ENCODE measurements around the gene SLC29A3. TPM values are rescaled to one million over a fixed set of nuclear protein-coding genes. Genes with fewer than 3 reads are reported as not detected.

The SLC29A3 gene
- total and polyA plus RNA-seq, 2 of the 8 experiments (the other 6 are each of a cell fraction or from before 2014, with no cell fraction given) = 14.0 to 24.6 TPM

GRCh38 chr10:71309919-71310318, 9.1 kb upstream of the SLC29A3 start:
- no peak overlapping the region for H3K4me3 ChIP-seq (ENCODE audit: extremely low read depth in 1 of 4, insufficient read depth in 2 of 4, low read depth in 3 of 4, low read length in 4 of 4)
- H3K79me2 ChIP-seq (ENCODE audit: control insufficient read depth in 1 of 2, insufficient read depth in 2 of 2, low read length in 2 of 2) = no peaks in the 10 kb centered on the region; a peak in 1 of 4 replicates
- H2AK5ac ChIP-seq (ENCODE audit: low read depth, low read length) = no peak overlapping the region
- H4K5ac ChIP-seq (ENCODE audit: insufficient read length, low read depth, low read length) = no peak overlapping the region
- H2BK20ac ChIP-seq (ENCODE audit: low read length) = no peak overlapping the region
- H4K8ac ChIP-seq (ENCODE audit: extremely low read depth, insufficient read depth, low read length) = no peak overlapping the region
- H4K20me1 ChIP-seq (replicated peaks in 1 of 2; ENCODE audit: control insufficient read depth in 1 of 2, insufficient read depth in 2 of 2, low read length in 2 of 2) = no peaks in the 10 kb centered on the region
- H3K9me3 ChIP-seq (ENCODE audit: insufficient read depth in 2 of 2, low read depth in 1 of 2, low read length in 1 of 2) = no peaks in the 10 kb centered on the region
- H3K4me2 ChIP-seq (ENCODE audit: insufficient read depth in 1 of 2, low read depth in 2 of 2, low read length in 2 of 2) = no peak overlapping the region
- H3K27me3 ChIP-seq (replicated peaks in 1 of 4; ENCODE audit: control insufficient read depth in 3 of 4, extremely low read depth in 1 of 4, insufficient read depth in 3 of 4, low read length in 3 of 4) = peaks cover 0 to 12% (median 3%) of the 10 kb centered on the region in 4 experiments; a peak in 4 of 7 replicates
- H2BK12ac ChIP-seq (ENCODE audit: low read depth, low read length) = no peak overlapping the region
- H3K4me1 ChIP-seq (replicated peaks in 1 of 4; ENCODE audit: control insufficient read depth in 3 of 4, insufficient read depth in 4 of 4, low read length in 3 of 4) = peaks cover 2 to 4% (median 3%) of the 10 kb centered on the region in 4 experiments; a peak in 4 of 7 replicates
- H3K23ac ChIP-seq (ENCODE audit: insufficient read length) = no peak overlapping the region
- no peak for TF ChIP-seq SIX5 (IDR thresholded peaks at IDR 0.05; ENCODE audit: low read depth, low read length)
- no peak for TF ChIP-seq SRF (IDR thresholded peaks at IDR 0.05; ENCODE audit: low read depth, low read length)
- no peak for TF ChIP-seq SP4 (IDR thresholded peaks at IDR 0.05; ENCODE audit: low read length)
- TF ChIP-seq RBBP5 (IDR thresholded peaks at IDR 0.05; ENCODE audit: borderline replicate concordance, low read depth, low read length) = no peak
- TF ChIP-seq BACH1 (IDR thresholded peaks at IDR 0.05; ENCODE audit: low read length) = no peak
- no peak for TF ChIP-seq NRF1 (IDR thresholded peaks at IDR 0.05; ENCODE audit: low read depth, low read length)
- no peak for TF ChIP-seq TBP (IDR thresholded peaks at IDR 0.05; ENCODE audit: low read depth, low read length)
- no peak for TF ChIP-seq RNF2 (IDR thresholded peaks at IDR 0.05; ENCODE audit: borderline replicate concordance, low read depth, low read length, missing control alignments, poor library complexity, severe bottlenecking)
- H2BK5ac ChIP-seq (ENCODE audit: low read depth, low read length) = no peak overlapping the region
- ChIA-PET POLR2A (ENCODE audit: partially characterized antibody) (interaction anchor here (0.6 kb wide), 1 partner anchor 62 kb away, joined by 3 read pairs; no protein-coding TSS in a partner anchor), CTCF (ENCODE audit: partially characterized antibody) (interaction anchor here (0.7 to 4.5 kb wide), 11 partner anchors 9 to 406 kb away, joined by 3 to 32 read pairs (median 3); partner anchors contain the start of genes CDH23 and SLC29A3)
- no peak overlapping the region for H3K14ac ChIP-seq (ENCODE audit: insufficient read length)
- H3K27ac ChIP-seq (ENCODE audit: low read depth, low read length) = no peak overlapping the region
- FAIRE-seq (no peak), DNase-seq (ENCODE audit: low read depth in 1 of 2, low spot score in 2 of 2) (no peak)
- no peak overlapping the region for H2AFZ ChIP-seq (ENCODE audit: low read length)
- WGBS, 2 experiments (ENCODE audit: extremely low coverage in 1 of 2, insufficient coverage in 1 of 2, insufficient read length in 1 of 2, insufficient replicate concordance in 2 of 2, low coverage in 1 of 2, low lambda C conversion rate in 2 of 2, missing lambda C conversion rate in 1 of 2) = 55% methylated on average over 3 of the region's 3 CpGs; no CpG with 5 or more reads in 1 of the 2 experiments
- no peaks in the 10 kb centered on the region for H3K23me2 ChIP-seq (ENCODE audit: low read depth, low read length)
- no peak overlapping the region for H3K9ac ChIP-seq (replicated peaks in 1 of 4; ENCODE audit: extremely low read depth in 1 of 4, low read depth in 3 of 4, low read length in 3 of 4)
- no peaks in the 10 kb centered on the region for H3K79me1 ChIP-seq (ENCODE audit: low read depth, low read length)
- H3K18ac ChIP-seq (ENCODE audit: extremely low read depth, low read length) = no peak overlapping the region
- no peak overlapping the region for H2BK15ac ChIP-seq (ENCODE audit: low read length)
- no peak overlapping the region for H3K56ac ChIP-seq (replicated peaks; ENCODE audit: insufficient read length, low read depth, low read length)
- no peaks in the 10 kb centered on the region for H3K36me3 ChIP-seq (ENCODE audit: control insufficient read depth in 2 of 4, insufficient read depth in 4 of 4, low read length in 3 of 4)
- H2BK120ac ChIP-seq (replicated peaks; ENCODE audit: low read depth, low read length) = no peak overlapping the region
- no peak overlapping the region for H4K91ac ChIP-seq (replicated peaks; ENCODE audit: insufficient read length, low read length)
- H3K4ac ChIP-seq (replicated peaks; ENCODE audit: insufficient read length, low read depth, low read length) = no peak overlapping the region

Measured in H1 (cell line).